ENCODE results near the gene R3HDM4.

R3HDM4 gene

GRCh38 chr19:929203-929890, 16.3 kb upstream of the R3HDM4 start:
- no peak for FAIRE-seq

GRCh38 chr19:928471-929202, 15.6 kb upstream of the R3HDM4 start:
- FAIRE-seq: no peak

GRCh38 chr19:927780-928401, 14.9 kb upstream of the R3HDM4 start:
- no peak for FAIRE-seq

- no peak for FAIRE-seq
Measured at GRCh38 chr19:927351-927779, 14.3 kb upstream of the R3HDM4 start.

- no peak for FAIRE-seq
Measured at GRCh38 chr19:926589-927350, 13.8 kb upstream of the R3HDM4 start.

GRCh38 chr19:926323-926588, 13.2 kb upstream of the R3HDM4 start:
- no peak for FAIRE-seq

- FAIRE-seq: no peak
Measured at GRCh38 chr19:925526-926322, 12.7 kb upstream of the R3HDM4 start, which contains the start of gene ARID3A. TSS of gene ARID3A (plus strand) at chr19:926035. CDS start at chr19:929529, 3,494 bp downstream.

GRCh38 chr19:925087-925525, 12.1 kb upstream of the R3HDM4 start:
- no peak for FAIRE-seq

- FAIRE-seq: no peak
Measured at GRCh38 chr19:924553-925086, 11.6 kb upstream of the R3HDM4 start.

- no peak for FAIRE-seq
Measured at GRCh38 chr19:920051-920864, 7.2 kb upstream of the R3HDM4 start.

GRCh38 chr19:919199-920050, 6.4 kb upstream of the R3HDM4 start:
- no peak for FAIRE-seq

- no peak for FAIRE-seq
Measured at GRCh38 chr19:918481-919198, 5.6 kb upstream of the R3HDM4 start.

- FAIRE-seq: no peak
Measured at GRCh38 chr19:918152-918437, 5.1 kb upstream of the R3HDM4 start.

- no peak for FAIRE-seq
Measured at GRCh38 chr19:917323-918151, 4.5 kb upstream of the R3HDM4 start, which contains the start of gene KISS1R. TSS of gene KISS1R (plus strand) at chr19:917333. CDS start at chr19:917503, 170 bp downstream.

- FAIRE-seq: no peak
Measured at GRCh38 chr19:916645-917322, 3.8 kb upstream of the R3HDM4 start.

GRCh38 chr19:912181-913079, 589 bp downstream of the R3HDM4 start:
- no peak for FAIRE-seq

Measured in islet of Langerhans (tissue), 1 donor.